Psoas muscle (tissue), 8 donors: ENCODE measurements around the gene TNPO2. TPM values are rescaled to one million over a fixed set of nuclear protein-coding genes. Genes with fewer than 3 reads are reported as not detected.

Source experiments
- ATAC-seq, 4 donors: fragments of 200-7000 bp; cut with Tn5 transposase; one replicate each; pipeline ENCODE4 v1.9.1; 2020; ENCODE audit warnings: moderate library complexity in 3 of 4, mild to moderate bottlenecking in 2 of 4
- DNase-seq, 2 donors: peaks; one replicate each; pipeline ENCODE4 v3.0.0-alpha.2; 2020
- H3K27ac ChIP-seq: fragments of 200-600 bp; one replicate; pipeline ENCODE4 v1.8.0; 2022
- H3K27me3 ChIP-seq, 3 donors: fragments of 200-600 bp in 1 of 3; one replicate each; pipeline versions ENCODE4 v1.6.1 to v1.8.0; 2013 to 2022; ENCODE audit warnings: low read length in 2 of 3, mild to moderate bottlenecking in 2 of 3, moderate library complexity in 1 of 3; ENCODE audit not compliant: insufficient read depth in 3 of 3
- H3K36me3 ChIP-seq, 2 donors: fragments of 200-600 bp in 1 of 2; one replicate each; pipeline versions ENCODE4 v1.6.1 to v1.8.0; 2013 to 2022; ENCODE audit warnings: low read depth in 1 of 2, mild to moderate bottlenecking in 1 of 2, moderate library complexity in 1 of 2; ENCODE audit not compliant: insufficient read depth in 1 of 2
- H3K4me1 ChIP-seq: fragments of 200-600 bp; one replicate; pipeline ENCODE4 v1.8.0; 2022
- H3K4me3 ChIP-seq: fragments of 200-600 bp; one replicate; pipeline ENCODE4 v1.8.0; 2022; ENCODE audit warnings: mild to moderate bottlenecking
- H3K9me3 ChIP-seq: fragments of 200-600 bp; one replicate; pipeline ENCODE4 v1.8.0; 2022
- CTCF ChIP-seq: fragments of 200-600 bp; IDR thresholded peaks from one replicate; pipeline ENCODE4 v1.8.0; 2022; ENCODE audit warnings: antibody characterized with exemption
- WGBS, 3 donors: extraction: QIAGEN DNeasy Blood & Tissue Kit; methylation state at CpG; one replicate each; pipeline versions ENCODE4 v1.1.6 to v1.1.7; 2013; 5-methylcytosine and 5-hydroxymethylcytosine counted together
- intact Hi-C, 2 donors: fragments of 100-400 bp; cut with DNase I; formaldehyde crosslinking; loops; one replicate each; pipeline versions ENCODE4 v1.11.0 to v1.14.2; 2022
- polyA plus RNA-seq, 3 donors: library from polyadenylated mRNA; stranded (reverse); fragments of 200-250 nt; gene quantifications; one replicate each; pipeline ENCODE4 v1.2.3, GENCODE V29; 2013
- total RNA-seq, 4 donors: library from RNA; stranded (reverse); fragmentation: NEBNext Ultra II Directional in 2 of 4; extraction: Animal tissue kit (Norgen Biotek cat#: 25700) in 2 of 4; gene quantifications; one replicate each; pipeline versions ENCODE4 v1.2.1 to v1.2.4, GENCODE V29; 2021 to 2023
- donor health status: healthy with polysubstance abuse.
- donor health status: DM: no; HTN: no; CAD: no; lungs with moderate emphysema.
- donor health status: Bipolar disorder and iron deficiency.
- donor health status: healthy.
- donor health status: DM: yes; HTN: yes; CAD: no.
- donor health status: DM: no; HTN: no; CAD: no.
- donor health status: DM: no; HTN: no; CAD: no.
- donor health status: DM: yes; HTN: yes; CAD: no.

Gene TNPO2
- total and polyA plus RNA-seq, 7 donors: 17.4 to 48.1 (median 31.2) TPM

GRCh38 chr19:12675399-12675798, 48.3 kb downstream of the TNPO2 start:
- no peaks in the 10 kb centered on the region for H3K9me3 ChIP-seq
- H3K27me3 ChIP-seq: no peaks in the 10 kb centered on the region
- peaks cover 7% of the 10 kb centered on the region for H3K4me1 ChIP-seq
- intact Hi-C loops: loop anchor here (5.0 to 10.0 kb wide), 2 partner anchors 111 to 172 kb away; no protein-coding TSS in a partner anchor
- no peak for TF ChIP-seq CTCF
- ATAC-seq (no peak), DNase-seq (no peak)
- 90 to 95% (median 91%) methylated on average over 10 of the region's 10 CpGs for WGBS, 3 donors
- H3K36me3 ChIP-seq: peaks cover 5 to 88% of the 10 kb centered on the region in 2 donors
- no peak overlapping the region for H3K27ac ChIP-seq
- no peak overlapping the region for H3K4me3 ChIP-seq

- 75 to 88% (median 80%) methylated on average over 10 of the region's 10 CpGs for WGBS, 3 donors
- ATAC-seq (no peak), DNase-seq (no peak)
- Histone ChIP-seq H3K4me1 (peaks cover 17% of the 10 kb centered on the region), H3K4me3 (no peak overlapping the region), H3K27ac (no peak overlapping the region), H3K27me3 (no peaks in the 10 kb centered on the region), H3K9me3 (no peaks in the 10 kb centered on the region), H3K36me3 (peaks cover 0 to 67% of the 10 kb centered on the region in 2 donors)
- intact Hi-C loops: loop anchor here (5.0 to 10.0 kb wide), 2 partner anchors 108 to 110 kb away; no protein-coding TSS in a partner anchor
- TF ChIP-seq CTCF: no peak
Observed at GRCh38 chr19:12672744-12673143, 51.0 kb downstream of the TNPO2 start.

- peaks cover 33% of the 10 kb centered on the region for H3K4me1 ChIP-seq
- H3K4me3 ChIP-seq: peak overlapping the region; percentile 98
- no peak for TF ChIP-seq CTCF
- no peak for DNase-seq
- no peak for ATAC-seq
- intact Hi-C loops: loop anchor here (5.0 to 10.0 kb wide), 2 partner anchors 106 to 108 kb away; no protein-coding TSS in a partner anchor
- no peaks in the 10 kb centered on the region for H3K27me3 ChIP-seq
- WGBS, 3 donors: 37 to 41% (median 38%) methylated on average over 26 of the region's 26 CpGs
- H3K36me3 ChIP-seq: peaks cover 0 to 45% of the 10 kb centered on the region in 2 donors
- H3K27ac ChIP-seq: peak overlapping the region; percentile 98
- H3K9me3 ChIP-seq: no peaks in the 10 kb centered on the region
Observed at GRCh38 chr19:12670159-12670928, 53.4 kb downstream of the TNPO2 start.

- peaks cover 0 to 44% of the 10 kb centered on the region in 2 donors for H3K36me3 ChIP-seq
- DNase-seq (peak; percentile 79 to 90), ATAC-seq (peak; percentile 64 to 81 (median 78))
- peak overlapping the region; percentile 98 for H3K27ac ChIP-seq
- intact Hi-C loops: loop anchor here (5.0 to 10.0 kb wide), 2 partner anchors 105 to 107 kb away; no protein-coding TSS in a partner anchor
- no peak for TF ChIP-seq CTCF
- H3K4me1 ChIP-seq: peaks cover 33% of the 10 kb centered on the region
- no peaks in the 10 kb centered on the region for H3K27me3 ChIP-seq
- no peaks in the 10 kb centered on the region for H3K9me3 ChIP-seq
- peak overlapping the region; percentile 98 for H3K4me3 ChIP-seq
- WGBS, 3 donors: 0% methylated on average over 63 to 64 of the region's 64 CpGs
Observed at GRCh38 chr19:12669270-12670158, 54.2 kb downstream of the TNPO2 start.
